GM12878 (cell line): Measurements from ENCODE around the gene UBE2L6. TPM values are rescaled to one million over a fixed set of nuclear protein-coding genes. Genes with fewer than 3 reads are reported as not detected.
A peak's percentile ranks its signal among the peaks of the same experiment; 100 is the strongest.

Source experiments
- ATAC-seq: fragments of 200-7000 bp; cut with Tn5 transposase; 3 replicates; pipeline ENCODE4 v1.9.1; 2020; ENCODE audit warnings: mild to moderate bottlenecking, moderate library complexity
- BruUV-seq: library from RNA; stranded (reverse); fragments of 400-500 nt; replicated peaks from 2 replicates; lab custom pipeline; 2021; lab: Mats Ljungman, UMichigan
- CTCF ChIA-PET: fragments of 300-600 bp; sonication (Branson Sonifier 250); formaldehyde crosslinking; extraction: SDS; loops from one replicate; lab custom pipeline; 2021; ENCODE audit warnings: inconsistent platforms; lab: Yijun Ruan, JAX
- POLR2A ChIA-PET: fragments of 350-600 bp; formaldehyde crosslinking; extraction: SDS; loops from one replicate; lab custom pipeline; 2021; ENCODE audit warnings: inconsistent platforms; lab: Charles Lee
- RAD21 ChIA-PET: fragments of 300-600 bp; sonication (Branson Sonifier 250); formaldehyde crosslinking; loops from one replicate; lab custom pipeline; 2023; ENCODE audit warnings: antibody characterized with exemption; ENCODE audit not compliant: unreplicated experiment; lab: Charles Lee
- SMC1A ChIA-PET: fragments of 300-600 bp; sonication (Branson Sonifier 250); formaldehyde crosslinking; loops from one replicate; lab custom pipeline; 2023; ENCODE audit not compliant: unreplicated experiment, uncharacterized antibody; lab: Charles Lee
- DNase-seq: peaks from one replicate; pipeline ENCODE4 v3.0.0-alpha.2; 2011; ENCODE audit warnings: low read depth, low spot score
- FAIRE-seq: peaks from 3 replicates; lab custom pipeline; 2011; peaks lifted over from hg19 to GRCh38; lab: Jason Lieb, UNC
- H2AFZ ChIP-seq: 2 replicates; pipeline ENCODE4 v1.6.0; 2011; ENCODE audit warnings: low read depth, low read length, control low read depth; ENCODE audit not compliant: control insufficient read depth
- H3K27ac ChIP-seq: 2 replicates; pipeline ENCODE4 v1.5.1; 2011; ENCODE audit warnings: control low read depth; ENCODE audit not compliant: control insufficient read depth, insufficient read depth
- H3K27me3 ChIP-seq, 2 experiments: replicated peaks in 1 of 2; 2 replicates each; pipeline versions ENCODE4 v1.6.0 to v1.6.1; 2011; ENCODE audit warnings: low read length in 1 of 2; ENCODE audit not compliant: control insufficient read depth in 2 of 2, insufficient read depth in 2 of 2
- H3K36me3 ChIP-seq, 2 experiments: 2 replicates each; pipeline ENCODE4 v1.5.1; 2011; ENCODE audit warnings: low read length in 1 of 2; ENCODE audit not compliant: control insufficient read depth in 2 of 2, insufficient read depth in 2 of 2
- H3K4me1 ChIP-seq: 2 replicates; pipeline ENCODE4 v1.6.1; 2011; ENCODE audit warnings: mild to moderate bottlenecking, low read length, moderate library complexity, mixed read lengths; ENCODE audit not compliant: control insufficient read depth, insufficient read depth
- H3K4me2 ChIP-seq: 2 replicates; pipeline ENCODE4 v1.6.0; 2011; ENCODE audit warnings: control low read depth; ENCODE audit not compliant: control insufficient read depth, insufficient read depth
- H3K4me3 ChIP-seq: fragments of 200-600 bp; sonication (generic); 2 replicates; pipeline ENCODE4 v1.5.1; 2016
- H3K79me2 ChIP-seq: 2 replicates; pipeline ENCODE4 v1.6.0; 2011; ENCODE audit warnings: low read length; ENCODE audit not compliant: control insufficient read depth, insufficient read depth
- H3K9ac ChIP-seq: 2 replicates; pipeline ENCODE4 v1.8.0; 2011; ENCODE audit warnings: low read length, control low read depth, mixed read lengths; ENCODE audit not compliant: control insufficient read depth, insufficient read depth
- H3K9me3 ChIP-seq: replicated peaks from 3 replicates; pipeline ENCODE4 v1.5.1; 2011; ENCODE audit warnings: mild to moderate bottlenecking, low read length; ENCODE audit not compliant: control insufficient read depth, insufficient read depth
- H4K20me1 ChIP-seq: 2 replicates; pipeline ENCODE4 v1.6.0; 2011; ENCODE audit not compliant: control insufficient read depth, insufficient read depth
- CEBPB ChIP-seq, 2 experiments: fragments of 150-350 bp in 1 of 2; IDR thresholded peaks; 2 replicates each; pipeline ENCODE4 v1.6.1; 2012 to 2014; ENCODE audit warnings: low read depth in 2 of 2, low read length in 2 of 2, borderline replicate concordance in 1 of 2, inconsistent platforms in 1 of 2
- CEBPZ ChIP-seq: fragments of 150-350 bp; IDR thresholded peaks from 2 replicates; pipeline ENCODE4 v1.6.1; 2016; ENCODE audit warnings: low read depth, low read length
- CTCF ChIP-seq, 3 experiments: IDR thresholded peaks in 2 of 3; conservative IDR thresholded peaks in 1 of 3; 2 replicates each; pipeline ENCODE4 v1.5.1; 2011; ENCODE audit warnings: low read depth in 3 of 3, low read length in 3 of 3, mild to moderate bottlenecking in 3 of 3, control low read depth in 2 of 3, moderate library complexity in 2 of 3, inconsistent platforms in 1 of 3, mixed read lengths in 1 of 3; ENCODE audit not compliant: control insufficient read depth in 2 of 3, insufficient read depth in 1 of 3; ENCODE audit errors: extremely low read depth in 1 of 3
- LARP7 ChIP-seq: fragments of 450-650 bp; IDR thresholded peaks from 2 replicates; pipeline ENCODE4 v1.6.1; 2017; ENCODE audit warnings: mild to moderate bottlenecking
- MAX ChIP-seq: IDR thresholded peaks from 2 replicates; pipeline ENCODE4 v1.6.1; 2012; ENCODE audit warnings: low read depth, low read length, improper control_type of control experiment
- NFIC ChIP-seq: IDR thresholded peaks from 2 replicates; pipeline ENCODE4 v1.6.1; 2012; ENCODE audit warnings: low read depth, mild to moderate bottlenecking, inconsistent platforms, low read length, moderate library complexity
- RBBP5 ChIP-seq: fragments of 200-600 bp; sonication (generic); conservative IDR thresholded peaks from 2 replicates; pipeline ENCODE4 v1.6.1; 2016
- RCOR1 ChIP-seq: conservative IDR thresholded peaks from 2 replicates; pipeline ENCODE4 v1.6.1; 2012; ENCODE audit warnings: low read depth, low read length, improper control_type of control experiment
- RELA ChIP-seq: fragments of 450-650 bp; IDR thresholded peaks from 2 replicates; pipeline ENCODE4 v1.8.0; 2014; ENCODE audit warnings: borderline replicate concordance; ENCODE audit not compliant: partially characterized antibody
- SMARCA5 ChIP-seq: fragments of 450-650 bp; IDR thresholded peaks from 2 replicates; pipeline ENCODE4 v1.6.1; 2017; ENCODE audit warnings: mild to moderate bottlenecking
- YY1 ChIP-seq: IDR thresholded peaks from 2 replicates; pipeline ENCODE4 v1.6.1; 2011; ENCODE audit warnings: low read depth, mild to moderate bottlenecking, low read length
- WGBS: methylation state at CpG from one replicate; pipeline ENCODE4 v1.1.6; 2016; ENCODE audit warnings: low lambda C conversion rate; ENCODE audit not compliant: insufficient replicate concordance, insufficient coverage; ENCODE audit errors: missing lambda C conversion rate; 5-methylcytosine and 5-hydroxymethylcytosine counted together
- in situ Hi-C: fragments of 300-500 bp; cut with MboI; formaldehyde crosslinking; loops from 9 replicates; pipeline ENCODE4 v1.14.3; 2018; ENCODE audit warnings: mixed read lengths
- intact Hi-C: fragments of 100-400 bp; cut with micrococcal nuclease; formaldehyde crosslinking; loops from one replicate; pipeline ENCODE4 v1.14.2; 2022; ENCODE audit not compliant: unreplicated experiment
- polyA plus RNA-seq, 11 experiments: library from polyadenylated mRNA; depleted of rRNA in 4 of 11; unstranded in 6 of 11; stranded (reverse) in 5 of 11; fragments of >200 nt; fragmentation: Nextera tagmentation in 4 of 11; fragmentation: Illumina TruSeq in 1 of 11; extraction: Ambion mirVana in 4 of 11; extraction: Trizol in 1 of 11; gene quantifications; 1 replicate in 1 of 11; 2 replicates in 10 of 11; pipeline versions ENCODE4 v1.2.1 to v1.2.3, GENCODE V29; 2011 to 2016; ENCODE audit warnings: inconsistent platforms in 2 of 11, missing spikeins in 2 of 11, low read depth in 1 of 11
- total RNA-seq, 4 experiments: library from RNA; depleted of rRNA in 3 of 4; stranded (reverse); fragments of >200 nt in 3 of 4; fragmentation: Illumina TruSeq in 1 of 4; extraction: Trizol in 1 of 4; gene quantifications; 2 replicates each; pipeline versions ENCODE4 v1.2.1 to v1.2.3, GENCODE V29; 2013 to 2021
- TF ChIP-seq, protein P1 (sequence below): IDR thresholded peaks from 2 replicates; pipeline ENCODE4 v1.6.1; 2011; ENCODE audit warnings: low read depth, low read length, improper control_type of control experiment, borderline replicate concordance
- TF ChIP-seq, protein P2 (sequence below): fragments of 450-650 bp; IDR thresholded peaks from 2 replicates; pipeline ENCODE4 v1.6.1; 2017; ENCODE audit warnings: mild to moderate bottlenecking, low read depth, inconsistent platforms; ENCODE audit not compliant: poor library complexity, severe bottlenecking

UBE2L6 gene
- total and polyA plus RNA-seq, 10 of the 15 experiments (the other 5 are each of a cell fraction or from before 2014, with no cell fraction given): 114 to 295 (median 173) TPM

- DNase-seq (peak; percentile 51), FAIRE-seq (no peak), ATAC-seq (peak; percentile 20)
- Histone ChIP-seq H3K27me3 (no peaks in the 10 kb centered on the region), H3K4me1 (peaks cover 4% of the 10 kb centered on the region), H2AFZ (peak overlapping the region; percentile 85), H3K36me3 (peaks cover 0 to 3% of the 10 kb centered on the region in 2 experiments; a peak in 1 of 4 replicates), H3K4me3 (peak overlapping the region; percentile 100), H3K79me2 (peaks cover 37% of the 10 kb centered on the region), H3K9me3 (no peaks in the 10 kb centered on the region), H3K9ac (peak overlapping the region; percentile 6; the same call in 1 of the 2 replicates), H3K27ac (peak overlapping the region; percentile 30; the same call in 1 of the 2 replicates), H4K20me1 (no peaks in the 10 kb centered on the region), H3K4me2 (peak overlapping the region; percentile 78)
- WGBS: 0% methylated on average over 3 of the region's 6 CpGs
- SMC1A ChIA-PET: interaction anchor here (0.7 to 2.6 kb wide), 13 partner anchors 21 to 232 kb away, joined by 3 to 32 read pairs (median 4); partner anchors contain the start of gene TIMM10
- in situ Hi-C loops: loop anchor here (5.0 kb wide), 2 partner anchors 74 to 234 kb away; no protein-coding TSS in a partner anchor
- CTCF ChIA-PET: interaction anchor here (0.6 to 9.2 kb wide), 39 partner anchors 9 to 1290 kb away, joined by 3 to 319 read pairs (median 4); partner anchors contain the start of genes MED19, SSRP1, TIMM10 and TMX2
- POLR2A ChIA-PET: interaction anchor here (0.5 to 1.0 kb wide), 3 partner anchors 73 to 180 kb away, joined by 3 to 7 read pairs (median 6); no protein-coding TSS in a partner anchor
- RAD21 ChIA-PET: interaction anchor here (0.7 to 3.2 kb wide), 12 partner anchors 21 to 233 kb away, joined by 3 to 83 read pairs (median 4); no protein-coding TSS in a partner anchor
- intact Hi-C loops: loop anchor here (1.0 to 10.0 kb wide), 3 partner anchors 73 to 216 kb away; partner anchors contain the start of genes MED19 and TMX2
- no TSS peak for BruUV-seq
- TF ChIP-seq RELA (no peak), CTCF (IDR thresholded peaks at IDR 0.05 in 2 of 3, conservative IDR thresholded peaks at IDR 0.05 in 1 of 3; ENCODE audit: control insufficient read depth in 2 of 3, extremely low read depth in 1 of 3, insufficient read depth in 1 of 3, low read depth in 3 of 3, low read length in 3 of 3) (peak; percentile 96 to 98 (median 96)), CEBPB (IDR thresholded peaks at IDR 0.05; ENCODE audit: borderline replicate concordance in 1 of 2, low read depth in 2 of 2, low read length in 2 of 2) (no peak), CEBPZ (no peak), YY1 (peak; percentile 80; the same call in 1 of the 2 replicates), SMARCA5 (peak; percentile 76; the same call in 1 of the 2 replicates), LARP7 (peak; percentile 3; the same call in 1 of the 2 replicates), RBBP5 (no peak), RCOR1 (0 out of 2 replicates have a peak, but pooled peaks have one; percentile 12), NFIC (no peak), MAX (0 out of 2 replicates have a peak, but pooled peaks have one; percentile 15)
- TF ChIP-seq, protein P1, sequence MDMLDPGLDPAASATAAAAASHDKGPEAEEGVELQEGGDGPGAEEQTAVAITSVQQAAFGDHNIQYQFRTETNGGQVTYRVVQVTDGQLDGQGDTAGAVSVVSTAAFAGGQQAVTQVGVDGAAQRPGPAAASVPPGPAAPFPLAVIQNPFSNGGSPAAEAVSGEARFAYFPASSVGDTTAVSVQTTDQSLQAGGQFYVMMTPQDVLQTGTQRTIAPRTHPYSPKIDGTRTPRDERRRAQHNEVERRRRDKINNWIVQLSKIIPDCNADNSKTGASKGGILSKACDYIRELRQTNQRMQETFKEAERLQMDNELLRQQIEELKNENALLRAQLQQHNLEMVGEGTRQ: no peak
- TF ChIP-seq, protein P2, sequence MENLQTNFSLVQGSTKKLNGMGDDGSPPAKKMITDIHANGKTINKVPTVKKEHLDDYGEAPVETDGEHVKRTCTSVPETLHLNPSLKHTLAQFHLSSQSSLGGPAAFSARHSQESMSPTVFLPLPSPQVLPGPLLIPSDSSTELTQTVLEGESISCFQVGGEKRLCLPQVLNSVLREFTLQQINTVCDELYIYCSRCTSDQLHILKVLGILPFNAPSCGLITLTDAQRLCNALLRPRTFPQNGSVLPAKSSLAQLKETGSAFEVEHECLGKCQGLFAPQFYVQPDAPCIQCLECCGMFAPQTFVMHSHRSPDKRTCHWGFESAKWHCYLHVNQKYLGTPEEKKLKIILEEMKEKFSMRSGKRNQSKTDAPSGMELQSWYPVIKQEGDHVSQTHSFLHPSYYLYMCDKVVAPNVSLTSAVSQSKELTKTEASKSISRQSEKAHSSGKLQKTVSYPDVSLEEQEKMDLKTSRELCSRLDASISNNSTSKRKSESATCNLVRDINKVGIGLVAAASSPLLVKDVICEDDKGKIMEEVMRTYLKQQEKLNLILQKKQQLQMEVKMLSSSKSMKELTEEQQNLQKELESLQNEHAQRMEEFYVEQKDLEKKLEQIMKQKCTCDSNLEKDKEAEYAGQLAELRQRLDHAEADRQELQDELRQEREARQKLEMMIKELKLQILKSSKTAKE: peak; percentile 23
Observed at GRCh38 chr11:57568330-57568766, 876 bp upstream of the UBE2L6 start.
